H4 (cell line): ENCODE measurements around the gene MBOAT2. TPM values are rescaled to one million over a fixed set of nuclear protein-coding genes. Genes with fewer than 3 reads are reported as not detected.
"Not testable (repeated sequence)": the region's sequence is repeated elsewhere in the genome, so short reads cannot be mapped to it uniquely, and the experiment has no call there.

ENCODE experiments used
- DNase-seq: peaks from one replicate; pipeline ENCODE4 v3.0.0-alpha.2; 2015; ENCODE audit warnings: low spot score
- total RNA-seq: library from RNA; depleted of rRNA; stranded (reverse); fragments of >200 nt; shearing (Covaris generic); gene quantifications from 2 replicates; pipeline ENCODE4 v1.2.3, GENCODE V29; 2014

MBOAT2 gene
- total RNA-seq, 1 experiment from 2014 or later = 26.9 TPM

DNA sequence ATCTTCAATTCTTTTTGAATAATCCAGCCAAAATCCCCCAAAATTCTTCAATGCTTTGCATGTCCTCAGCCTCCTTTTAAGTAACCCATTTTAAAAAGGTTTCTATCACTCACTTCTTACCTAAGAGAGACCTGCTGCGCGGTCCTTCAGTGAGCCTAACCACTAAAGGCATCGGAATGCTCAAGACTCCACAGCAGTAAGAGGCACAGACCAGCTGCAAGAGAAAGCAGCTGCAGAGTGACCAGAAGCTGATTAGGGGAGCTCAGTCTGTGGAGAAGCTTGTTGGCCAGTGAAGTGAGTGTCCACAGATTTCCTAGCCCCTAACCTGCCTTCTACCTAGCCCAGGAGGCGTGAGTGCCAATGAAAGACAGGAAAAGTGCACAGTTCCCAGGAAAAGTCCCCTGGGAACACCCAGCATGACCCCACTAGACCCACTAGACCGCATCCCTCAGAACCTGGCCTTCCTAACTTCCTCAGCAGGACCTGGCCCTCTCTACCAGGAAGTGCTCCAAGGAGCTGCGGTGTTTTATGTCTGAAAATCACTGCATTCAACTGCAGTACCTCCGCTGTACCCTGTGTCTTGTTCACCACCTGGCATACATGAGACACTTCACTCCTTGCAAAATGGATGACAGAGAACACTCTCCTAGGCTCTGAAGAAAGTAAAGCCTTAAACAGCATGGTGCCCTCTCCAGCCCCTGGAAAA is 10.1 kb downstream of the MBOAT2 start:
- DNase-seq = no peak

DNA sequence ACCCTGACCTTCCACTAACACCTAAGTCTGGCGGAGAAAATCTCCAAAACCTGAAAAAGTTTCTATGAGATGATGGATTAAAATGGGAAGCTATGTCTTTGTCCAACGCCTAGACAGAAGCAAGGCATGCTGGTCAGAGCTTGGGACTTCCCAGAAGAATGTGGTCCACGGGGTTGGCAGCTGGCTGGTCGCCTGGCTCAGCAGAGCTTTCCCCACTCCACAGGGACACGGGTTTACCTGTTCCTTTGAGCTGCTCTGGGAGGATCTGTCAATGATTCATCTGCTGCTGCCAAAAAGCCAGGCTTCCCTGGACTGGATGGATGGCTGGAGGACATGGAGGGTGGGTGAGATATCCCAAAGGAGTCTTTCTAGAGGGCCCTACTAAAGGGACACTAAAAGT is 10.8 kb downstream of the MBOAT2 start:
- no peak for DNase-seq

GRCh38 chr2:8989536-8990079 is 13.9 kb downstream of the MBOAT2 start:
- DNase-seq = no peak

- DNase-seq = no peak
Measured at GRCh38 chr2:8987410-8987809, 16.1 kb downstream of the MBOAT2 start.

- no peak for DNase-seq
Measured at GRCh38 chr2:8986327-8986976, 17.0 kb downstream of the MBOAT2 start.

DNA sequence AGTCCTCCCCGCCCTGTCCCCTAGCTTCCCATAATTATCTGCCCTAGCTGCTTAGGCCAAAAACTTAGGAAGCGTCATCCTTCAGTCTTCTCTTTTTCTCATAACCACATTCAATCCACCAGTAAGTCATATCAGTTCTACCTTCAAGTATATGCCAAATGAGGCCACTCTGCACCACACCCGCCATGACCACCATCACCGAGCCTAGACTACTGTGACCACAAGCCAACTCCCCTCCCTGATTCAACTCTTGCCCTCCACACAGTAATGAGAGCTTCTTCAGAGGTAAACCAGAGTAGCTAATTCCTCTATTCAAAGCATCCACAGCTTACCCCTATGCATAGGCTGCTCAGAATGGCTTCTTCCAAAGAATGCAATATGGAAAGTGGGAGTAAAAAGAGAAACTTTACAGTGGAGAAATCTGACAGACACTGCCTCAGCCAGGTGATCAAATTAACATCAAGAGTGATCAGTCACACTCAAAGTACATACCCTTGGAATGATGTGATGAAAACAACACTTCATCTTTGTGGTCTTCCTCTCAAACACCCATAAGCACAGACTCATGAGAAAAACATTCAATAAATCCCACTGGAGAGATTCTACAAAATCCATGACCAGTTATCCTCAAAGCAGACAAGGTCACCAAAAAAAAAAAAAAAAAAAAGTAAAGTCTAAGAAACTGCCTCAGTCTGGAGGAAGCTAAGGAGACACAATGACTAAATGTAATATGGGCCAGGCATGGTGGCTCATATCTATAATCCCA is 17.7 kb downstream of the MBOAT2 start:
- DNase-seq = no peak

DNA sequence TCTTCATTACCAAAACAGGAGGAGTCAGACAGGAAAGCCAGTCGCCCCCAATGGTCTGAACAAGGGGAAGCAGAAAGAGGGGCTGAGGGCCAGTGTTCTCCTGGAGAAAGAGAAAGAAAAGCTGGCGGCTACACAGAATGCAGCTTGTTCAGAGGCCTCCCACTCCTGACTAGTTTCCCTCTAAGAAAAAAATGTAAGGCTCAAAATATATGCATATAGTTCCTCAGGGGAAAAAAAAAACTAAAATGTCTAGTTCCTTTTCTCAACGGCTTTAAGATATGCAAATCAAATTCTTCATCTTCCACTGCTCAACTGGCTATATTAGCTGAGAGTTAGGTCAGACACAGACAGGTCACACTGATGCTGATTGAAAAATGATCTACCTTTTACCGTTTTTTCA is 18.6 kb downstream of the MBOAT2 start:
- no peak for DNase-seq

- DNase-seq = no peak
Measured at GRCh38 chr2:8984157-8984556, 19.3 kb downstream of the MBOAT2 start.

DNA sequence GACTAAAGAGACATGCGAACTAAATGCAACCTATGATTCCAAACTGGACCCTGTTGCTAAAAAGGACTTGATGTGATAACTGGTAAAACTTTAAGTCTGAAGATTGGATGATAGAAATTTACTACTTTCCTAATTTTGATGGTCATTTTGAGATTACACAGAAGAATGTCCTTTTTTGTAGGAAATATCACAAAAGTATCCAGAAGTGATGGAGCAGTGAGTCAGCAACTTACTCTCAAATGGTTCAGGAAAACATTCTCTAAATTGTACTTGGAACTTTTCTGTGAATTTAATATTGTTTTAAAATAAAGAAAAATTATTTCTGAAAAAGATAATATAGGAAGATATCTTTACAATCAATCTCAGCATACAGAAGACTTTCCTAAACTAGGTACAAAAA is 19.9 kb downstream of the MBOAT2 start:
- DNase-seq = no peak

- DNase-seq = no peak
Measured at GRCh38 chr2:8981876-8982275, 21.6 kb downstream of the MBOAT2 start.

DNA sequence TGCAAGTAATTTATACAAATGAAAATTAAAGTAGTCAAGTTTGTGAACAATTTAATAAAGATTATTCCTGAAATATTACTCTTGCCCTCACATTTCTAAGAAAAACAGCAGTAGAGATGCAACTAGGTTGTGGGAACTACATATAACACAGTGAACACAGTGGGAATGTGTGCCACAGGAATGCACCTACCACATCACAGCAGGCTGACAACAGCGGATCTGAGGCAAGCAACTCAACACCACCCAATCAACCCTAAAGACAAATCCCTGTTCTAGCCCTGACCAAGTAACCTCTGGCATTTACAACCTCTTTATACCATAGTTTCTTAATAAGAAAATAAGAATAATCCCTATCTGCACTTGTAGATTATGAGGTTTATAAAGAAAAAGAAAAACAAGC is 23.4 kb downstream of the MBOAT2 start:
- DNase-seq = no peak

- no peak for DNase-seq
Measured at GRCh38 chr2:8977758-8978157, 25.7 kb downstream of the MBOAT2 start.

DNA sequence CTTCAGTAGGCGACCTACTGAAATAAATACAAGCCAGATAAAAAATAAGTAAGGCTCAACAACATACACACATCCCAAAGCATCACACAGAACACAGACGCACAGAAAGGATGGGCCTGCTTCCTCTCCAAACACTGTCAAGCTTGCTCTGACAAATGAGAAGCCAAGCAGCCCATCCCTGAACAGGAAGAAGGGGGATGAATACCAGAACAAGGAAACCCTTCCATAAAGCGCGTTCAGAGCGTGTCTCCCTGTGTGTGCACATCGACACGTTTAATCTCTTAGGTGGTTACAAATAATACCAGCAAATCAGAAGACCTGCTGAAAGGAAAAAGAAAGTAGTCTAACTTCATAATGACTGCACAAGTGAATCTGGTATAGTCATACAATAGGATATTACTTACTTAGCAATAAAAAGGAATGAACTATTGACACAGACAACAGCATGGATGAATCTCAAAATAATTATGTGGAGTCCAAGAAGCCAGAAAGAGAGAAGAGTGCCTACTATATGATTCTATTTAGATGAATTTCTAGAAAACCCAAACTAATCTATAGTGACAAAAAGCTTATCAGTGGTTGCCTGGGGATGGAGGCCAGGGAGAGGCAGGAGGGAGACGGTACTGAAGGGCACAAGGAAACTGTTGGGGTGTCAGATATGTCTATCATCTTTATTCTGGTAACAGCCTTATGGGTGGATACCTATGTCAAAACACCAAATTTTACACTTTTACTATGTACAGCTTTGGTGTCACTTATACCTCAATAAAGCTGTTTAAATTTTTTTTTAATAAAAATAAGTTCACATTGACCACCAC is 26.8 kb downstream of the MBOAT2 start:
- no peak for DNase-seq

- DNase-seq = no peak
Measured at GRCh38 chr2:8974016-8974415, 29.5 kb downstream of the MBOAT2 start.

DNA sequence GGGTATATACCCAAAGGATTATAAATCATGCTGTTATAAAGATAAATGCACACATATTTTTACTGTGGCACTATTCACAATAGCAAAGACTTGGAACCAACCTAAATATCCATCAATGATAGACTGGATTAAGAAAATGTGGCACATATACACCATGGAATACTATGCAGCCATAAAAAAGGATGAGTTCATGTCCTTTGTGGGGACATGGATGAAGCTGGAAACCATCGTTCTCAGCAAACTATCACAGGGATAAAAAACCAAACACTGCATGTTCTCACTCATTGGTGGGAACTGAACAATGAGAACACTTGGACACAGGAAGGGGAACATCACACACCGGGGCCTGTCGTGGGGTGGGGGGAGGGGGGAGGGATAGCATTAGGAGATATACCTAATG is 30.5 kb downstream of the MBOAT2 start:
- DNase-seq = not testable (repeated sequence)

- not testable (repeated sequence) for DNase-seq
Measured at GRCh38 chr2:8972535-8972934, 30.9 kb downstream of the MBOAT2 start.

DNA sequence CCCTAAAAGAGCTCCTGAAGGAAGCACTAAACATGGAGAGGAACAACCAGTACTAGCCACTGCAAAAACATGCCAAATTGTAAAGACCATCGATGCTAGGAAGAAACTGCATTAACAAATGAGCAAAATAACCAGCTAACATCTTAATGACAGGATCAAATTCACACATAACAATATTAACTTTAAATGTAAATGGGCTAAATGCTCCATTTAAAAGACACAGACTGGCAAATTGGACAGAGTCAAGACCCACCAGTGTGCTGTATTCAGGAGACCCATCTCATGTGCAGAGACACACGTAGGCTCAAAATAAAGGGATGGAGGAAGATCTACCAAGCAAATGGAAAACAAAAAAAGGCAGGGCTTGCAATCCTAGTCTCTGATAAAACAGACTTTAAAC is 34.1 kb downstream of the MBOAT2 start:
- not testable (repeated sequence) for DNase-seq

DNA sequence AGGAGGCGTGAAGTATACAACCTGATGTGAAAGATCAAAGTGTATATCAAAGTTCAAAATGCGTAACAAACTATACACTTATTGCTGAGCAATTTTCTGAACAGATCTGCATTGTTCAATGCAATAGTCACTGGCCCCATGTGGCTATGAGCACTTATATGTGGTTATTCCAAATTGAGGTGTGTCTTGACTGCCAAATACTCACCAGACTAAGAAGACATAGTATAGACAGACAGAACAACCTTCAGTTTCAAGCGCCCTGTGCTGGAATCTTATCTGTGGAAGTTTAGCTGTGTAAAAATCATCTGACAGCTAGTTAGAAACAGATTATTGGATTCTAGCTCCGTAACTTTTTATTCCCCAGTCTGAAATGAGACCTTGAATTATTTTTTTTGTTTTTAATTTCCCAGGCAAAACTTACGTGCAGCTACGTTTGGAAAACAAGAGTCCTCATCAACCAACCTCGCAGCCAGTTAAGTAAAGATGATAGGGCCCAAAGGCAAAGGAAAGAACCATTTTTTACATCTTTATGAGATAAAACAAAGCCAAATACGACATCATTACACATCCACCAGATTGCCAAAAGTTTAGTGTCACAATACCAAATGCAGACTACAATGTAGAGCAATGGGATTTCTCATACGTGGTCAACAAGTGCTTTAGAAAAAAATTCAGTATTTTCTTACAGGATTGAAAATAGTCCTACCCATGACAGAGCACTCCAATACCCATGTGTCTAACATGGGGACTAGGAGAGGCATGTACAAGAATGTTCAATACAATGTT is 37.2 kb downstream of the MBOAT2 start:
- DNase-seq = no peak

GRCh38 chr2:8965216-8965969 is 38.1 kb downstream of the MBOAT2 start:
- no peak for DNase-seq

- no peak for DNase-seq
Measured at GRCh38 chr2:8962890-8963289, 40.6 kb downstream of the MBOAT2 start.
